GM19395 (cell line): ENCODE data around the gene FAM131C.

ENCODE experiments used
- ATAC-seq: cut with Tn5 transposase; IDR thresholded peaks from one replicate; pipeline ENCODE4 v1.9.1; 2021; ENCODE audit warnings: mild to moderate bottlenecking, moderate library complexity; ENCODE audit not compliant: unreplicated experiment

The FAM131C gene

GRCh38 chr1:16018308-16018707, 55.1 kb downstream of the FAM131C start:
- no peak for ATAC-seq

GRCh38 chr1:16017461-16018303, 55.8 kb downstream of the FAM131C start, which contains the start of gene HSPB7:
HSPB7 (minus strand) TSS chr1:16018043; CDS start chr1:16017963, 80 bp downstream.
- no peak for ATAC-seq

GRCh38 chr1:16017076-16017460, 56.4 kb downstream of the FAM131C start:
- ATAC-seq, result no peak

GRCh38 chr1:16015960-16016901, 57.2 kb downstream of the FAM131C start:
- ATAC-seq, result no peak

- ATAC-seq, result no peak
These were observed 58.0 kb downstream of the FAM131C start for GRCh38 chr1:16015491-16015890.

- ATAC-seq, result no peak
These were observed 58.7 kb downstream of the FAM131C start for GRCh38 chr1:16014509-16015482.

GRCh38 chr1:16013908-16014258, 59.6 kb downstream of the FAM131C start:
- ATAC-seq, result no peak

- ATAC-seq, result no peak
These were observed 60.1 kb downstream of the FAM131C start for GRCh38 chr1:16013220-16013907.

- no peak for ATAC-seq
These were observed 60.7 kb downstream of the FAM131C start for GRCh38 chr1:16012590-16013219.

GRCh38 chr1:16011936-16012589, 61.4 kb downstream of the FAM131C start:
- no peak for ATAC-seq

GRCh38 chr1:16010837-16011236, 62.6 kb downstream of the FAM131C start:
- ATAC-seq, result no peak

GRCh38 chr1:16009678-16010077, 63.8 kb downstream of the FAM131C start:
- ATAC-seq, result no peak

GRCh38 chr1:16009030-16009460, 64.4 kb downstream of the FAM131C start:
- no peak for ATAC-seq
